HG03565 (cell line): ENCODE data around the gene PSD2.

Experiments used
- ATAC-seq: cut with Tn5 transposase; IDR thresholded peaks from one replicate; pipeline ENCODE4 v1.9.1; 2021; ENCODE audit warnings: mild to moderate bottlenecking, moderate library complexity; ENCODE audit not compliant: unreplicated experiment

PSD2 gene

GRCh38 chr5:139810341-139811273 is 15.0 kb downstream of the PSD2 start:
- ATAC-seq, result no peak

DNA sequence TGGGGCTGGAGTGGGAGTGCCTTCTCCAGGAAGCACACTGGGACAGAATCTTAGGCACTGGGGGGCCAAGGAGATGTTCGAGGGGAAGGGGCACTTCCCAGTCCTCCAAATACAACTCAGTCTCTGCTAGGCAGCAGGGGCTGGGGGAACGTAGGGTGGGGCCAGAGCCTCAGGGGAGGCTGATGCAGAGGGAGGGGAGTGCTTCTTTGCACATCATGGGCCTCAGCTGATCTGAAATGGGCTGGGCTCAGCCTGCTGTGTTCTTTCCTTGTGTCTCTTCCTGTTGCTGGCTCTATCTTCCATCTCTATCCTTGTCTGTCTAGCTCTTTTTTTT is 15.6 kb downstream of the PSD2 start:
- no peak for ATAC-seq

- no peak for ATAC-seq
Measured at GRCh38 chr5:139812323-139812722, 16.7 kb downstream of the PSD2 start.

DNA sequence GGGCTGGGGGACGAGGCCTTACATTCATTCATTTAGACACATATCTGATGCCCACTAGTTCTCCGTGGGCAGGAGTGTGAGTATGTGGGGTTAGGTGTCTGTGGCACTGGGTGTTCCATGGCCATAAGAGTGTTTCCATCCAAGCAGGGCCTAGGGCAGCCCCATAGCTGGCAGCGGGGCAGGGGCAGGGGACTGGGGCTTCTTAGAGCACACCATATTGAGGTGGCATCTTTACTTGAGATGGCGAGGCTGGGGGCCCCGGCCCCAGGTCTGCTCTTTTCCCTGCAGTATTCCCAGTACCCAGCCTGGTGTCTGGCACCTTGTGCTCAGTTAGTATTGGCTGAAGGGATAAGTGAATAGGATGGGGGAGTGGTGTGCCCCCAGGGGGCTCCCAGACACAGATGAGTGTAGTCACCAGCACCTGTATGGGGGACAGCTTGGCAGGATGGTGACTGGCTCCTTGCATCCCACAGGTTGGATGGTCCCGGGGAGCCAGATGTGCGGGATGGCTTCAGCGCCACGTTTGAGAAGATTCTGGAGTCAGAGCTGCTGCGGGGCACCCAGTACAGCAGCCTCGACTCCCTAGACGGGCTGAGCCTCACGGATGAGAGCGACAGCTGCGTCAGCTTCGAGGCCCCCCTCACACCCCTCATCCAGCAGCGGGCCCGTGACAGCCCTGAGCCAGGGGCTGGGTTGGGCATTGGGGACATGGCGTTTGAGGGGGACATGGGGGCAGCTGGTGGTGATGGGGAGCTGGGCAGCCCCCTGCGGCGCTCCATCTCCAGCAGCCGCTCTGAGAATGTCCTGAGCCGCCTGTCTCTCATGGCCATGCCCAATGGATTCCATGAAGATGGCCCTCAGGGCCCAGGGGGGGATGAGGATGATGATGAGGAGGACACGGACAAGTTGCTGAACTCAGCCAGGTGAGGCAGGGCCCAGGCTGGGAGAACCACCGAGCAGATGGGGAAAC is 17.5 kb downstream of the PSD2 start:
- ATAC-seq, result no peak

DNA sequence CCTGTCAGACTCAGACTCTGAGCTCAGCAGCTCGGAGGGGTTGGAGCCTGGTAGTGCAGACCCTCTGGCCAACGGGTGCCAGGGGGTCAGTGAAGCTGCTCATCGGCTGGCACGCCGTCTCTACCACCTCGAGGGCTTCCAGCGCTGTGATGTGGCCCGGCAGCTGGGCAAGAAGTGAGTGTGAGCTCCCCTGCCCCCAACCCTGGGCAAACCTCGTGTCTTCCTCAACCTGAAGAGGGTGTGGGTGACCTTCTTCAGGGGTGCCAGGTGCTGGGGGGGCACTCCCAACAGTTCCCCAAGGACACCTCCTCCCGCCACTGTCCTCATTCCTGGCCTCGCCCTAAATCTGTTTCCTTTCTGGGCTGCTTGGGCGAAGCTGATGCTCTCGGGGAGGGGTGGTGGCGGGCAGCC is 18.6 kb downstream of the PSD2 start:
- no peak for ATAC-seq

DNA sequence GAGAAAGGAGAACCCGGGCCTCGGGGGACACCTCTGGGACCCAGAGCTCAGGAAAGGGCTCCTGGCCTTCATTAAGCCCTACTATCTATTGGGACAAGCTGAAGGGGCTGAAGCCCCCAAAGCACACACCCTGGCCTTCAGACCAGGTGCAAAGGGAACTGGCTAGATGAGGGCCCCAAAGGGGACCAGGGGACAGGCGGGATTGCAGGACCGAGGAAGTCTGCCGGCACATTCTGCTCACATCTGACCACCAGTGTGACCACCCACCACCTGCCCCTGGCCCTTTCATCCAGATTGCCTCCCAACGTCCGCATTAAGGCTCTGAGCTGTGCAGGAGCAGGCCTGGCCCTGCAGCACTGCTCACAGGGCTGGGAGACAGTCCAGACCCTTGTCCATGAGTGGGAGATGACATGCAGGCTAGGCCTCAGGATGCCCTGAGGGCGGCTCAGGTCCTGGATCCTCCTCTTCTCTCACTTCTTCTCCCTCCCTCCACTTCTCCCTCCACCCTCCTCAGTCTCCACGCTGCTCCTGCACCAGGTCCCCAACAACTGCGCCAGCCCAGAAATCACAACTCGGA is 19.2 kb downstream of the PSD2 start:
- ATAC-seq, result no peak

DNA sequence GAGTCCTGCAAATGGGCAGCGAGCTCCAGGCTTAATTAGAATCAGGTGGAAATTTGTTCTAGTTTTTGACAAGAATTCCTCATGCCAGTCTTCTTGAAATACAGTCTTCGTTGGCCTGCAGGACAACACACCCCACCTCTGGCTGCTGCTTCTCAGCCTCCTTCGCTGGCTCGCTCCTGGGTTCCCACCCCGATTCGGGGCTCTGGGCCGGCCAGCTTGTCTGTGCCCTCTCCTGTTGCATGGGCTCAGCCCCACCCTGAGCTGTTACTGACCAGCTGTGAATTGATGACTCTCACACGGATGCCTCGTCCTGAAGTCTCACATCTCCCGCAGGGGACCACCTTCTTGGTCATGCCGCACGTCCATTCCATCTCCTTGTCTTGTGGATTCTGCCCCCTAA is 21.0 kb downstream of the PSD2 start:
- ATAC-seq, result no peak

DNA sequence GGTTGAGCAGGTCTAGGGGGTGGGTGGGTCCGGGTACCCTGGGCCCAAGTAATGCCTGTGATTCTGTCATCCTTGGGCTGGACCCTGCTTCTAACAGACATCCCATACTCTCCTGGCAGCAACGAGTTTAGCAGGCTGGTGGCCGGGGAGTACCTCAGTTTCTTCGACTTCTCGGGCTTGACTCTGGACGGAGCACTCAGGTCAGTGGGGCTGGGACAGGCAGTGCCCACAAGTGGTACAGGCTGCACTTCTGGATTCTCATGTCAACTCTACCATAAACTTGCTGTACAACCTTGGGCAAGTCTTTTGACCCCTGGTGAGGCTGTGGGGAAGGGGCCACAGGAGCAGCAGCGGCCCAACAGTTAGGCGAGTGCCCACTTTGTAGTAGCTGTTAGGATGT is 21.8 kb downstream of the PSD2 start:
- no peak for ATAC-seq

- no peak for ATAC-seq
Measured at GRCh38 chr5:139817970-139818369, 22.4 kb downstream of the PSD2 start.

DNA sequence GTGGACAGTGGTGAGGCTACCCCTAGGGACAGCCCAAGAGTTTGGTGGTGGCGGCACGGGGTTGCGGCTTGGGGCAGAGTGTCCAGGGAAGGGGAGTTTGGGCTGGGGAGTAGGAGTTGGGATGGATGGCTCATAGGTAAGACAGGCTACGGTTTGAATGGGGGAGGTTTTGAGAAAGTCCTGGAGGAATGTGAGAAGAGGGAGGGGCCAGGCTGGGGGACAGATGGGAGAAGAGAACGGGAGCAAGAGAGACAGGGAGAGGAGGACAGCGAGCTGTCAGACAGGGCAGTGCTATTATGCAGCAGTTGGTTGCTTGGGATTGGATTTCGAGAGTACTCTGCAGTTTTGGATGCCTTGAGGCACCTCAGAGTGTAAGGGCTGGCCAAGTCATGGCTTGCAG is 24.5 kb downstream of the PSD2 start:
- ATAC-seq, result no peak

DNA sequence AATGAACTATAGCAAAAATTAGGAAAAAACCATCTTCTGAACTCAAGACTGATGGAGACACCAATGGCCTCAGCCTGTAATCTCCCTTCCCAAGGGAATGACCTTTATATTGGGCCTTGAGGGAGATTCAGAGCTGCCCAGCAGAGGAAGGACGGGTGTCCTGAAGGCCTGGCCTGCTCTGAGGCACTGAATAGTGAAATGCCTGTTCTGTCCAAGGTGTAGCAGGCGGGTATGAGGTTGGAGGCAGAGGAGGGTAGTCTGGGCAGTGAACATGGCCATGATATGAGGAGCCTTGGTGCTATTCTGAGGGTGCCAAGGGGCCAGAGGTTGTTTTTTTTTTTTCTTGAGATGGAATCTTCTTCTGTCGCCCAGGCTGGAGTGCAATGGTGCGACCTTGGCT is 25.0 kb downstream of the PSD2 start:
- no peak for ATAC-seq

- ATAC-seq, result no peak
Measured at GRCh38 chr5:139821806-139822552, 26.4 kb downstream of the PSD2 start.

GRCh38 chr5:139822553-139823425 is 27.2 kb downstream of the PSD2 start:
- no peak for ATAC-seq

- no peak for ATAC-seq
Measured at GRCh38 chr5:139823757-139824355, 28.2 kb downstream of the PSD2 start.

DNA sequence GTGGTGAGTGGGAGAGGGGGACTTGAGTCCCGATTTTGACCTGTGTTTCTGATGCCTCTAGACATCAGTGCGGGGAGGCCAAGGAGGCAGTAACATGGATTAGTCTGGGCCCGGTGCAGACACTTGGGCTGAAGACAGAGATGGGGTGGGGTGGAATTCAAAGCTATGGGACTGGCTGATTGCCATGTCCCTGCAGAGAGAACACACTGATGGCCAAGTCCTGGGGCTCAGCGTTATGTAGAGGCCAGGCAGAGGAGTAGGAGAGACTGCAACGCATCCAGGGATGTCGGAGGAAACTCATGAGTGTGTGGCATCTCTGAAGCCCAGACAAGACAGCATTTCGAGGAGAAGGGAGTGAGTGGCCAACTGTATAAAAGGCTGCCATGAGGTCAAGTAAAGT is 30.1 kb downstream of the PSD2 start:
- ATAC-seq, result no peak

GRCh38 chr5:139828207-139828895 is 32.7 kb downstream of the PSD2 start:
- no peak for ATAC-seq

- no peak for ATAC-seq
Measured at GRCh38 chr5:139829471-139829870, 33.9 kb downstream of the PSD2 start.

- no peak for ATAC-seq
Measured at GRCh38 chr5:139831624-139832023, 36.0 kb downstream of the PSD2 start.

GRCh38 chr5:139833525-139833924 is 37.9 kb downstream of the PSD2 start:
- no peak for ATAC-seq
